Measurements from ENCODE around the gene TTC22.

Gene TTC22

DNA sequence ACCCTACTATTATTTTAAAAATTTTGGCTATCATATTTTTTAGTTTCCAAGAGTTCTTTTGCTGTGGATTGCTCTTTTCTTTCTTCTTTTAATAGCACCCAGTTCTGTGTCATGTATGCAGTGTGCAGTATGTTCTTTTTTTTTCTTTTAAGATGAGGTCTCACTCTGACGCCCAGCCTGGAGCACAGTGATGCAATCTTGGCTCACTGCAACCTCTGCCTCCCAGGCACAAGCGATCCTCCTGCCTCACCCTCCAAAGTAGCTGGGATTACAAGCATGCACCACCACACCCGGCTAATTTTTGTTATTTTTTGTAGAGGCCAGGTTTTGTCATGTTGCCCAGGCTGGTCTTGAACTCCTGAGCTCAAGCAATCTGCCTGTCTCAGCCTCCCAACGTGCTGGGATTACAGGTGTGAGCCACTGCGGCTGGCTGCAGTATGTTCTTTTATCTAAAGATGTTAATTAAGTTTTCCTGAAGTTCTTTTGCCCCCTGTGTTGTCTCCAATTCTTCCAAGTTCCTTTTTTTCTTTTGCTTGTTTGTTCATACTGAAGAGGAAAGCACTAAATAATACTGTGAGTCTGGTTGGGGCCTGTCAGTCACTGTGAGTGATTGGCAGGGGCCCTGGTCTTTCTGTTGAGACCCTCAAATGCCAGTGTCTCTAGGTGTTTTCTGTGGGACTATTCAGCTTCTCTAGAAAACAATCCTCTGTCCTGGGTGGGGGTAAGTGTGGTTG is 17.5 kb upstream of the TTC22 start:
- no peak for TF ChIP-seq ZNF274 (IDR thresholded peaks at IDR 0.05; ENCODE audit: low read depth, low read length)
- H3K4me3 ChIP-seq (ENCODE audit: low read length): no peak overlapping the region

DNA sequence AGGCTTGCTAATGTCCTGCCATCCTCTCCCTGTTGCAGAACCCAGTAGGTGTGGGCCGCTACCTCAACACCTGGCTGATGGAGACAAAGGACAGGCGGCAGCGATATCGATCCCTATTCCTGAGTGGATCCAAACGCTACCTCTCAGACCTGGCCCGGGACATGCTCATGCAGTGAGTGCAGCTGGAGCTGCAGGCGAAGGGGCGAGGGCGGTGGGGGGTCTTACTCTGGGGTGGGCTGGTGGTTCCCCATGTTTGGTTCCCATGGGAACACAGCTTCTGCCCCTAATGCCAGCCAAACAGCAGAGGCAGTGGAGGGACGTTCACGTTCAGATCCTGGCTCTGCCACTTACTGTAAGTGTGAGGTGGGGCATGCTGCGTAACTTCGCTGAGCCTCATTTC is 15.8 kb upstream of the TTC22 start:
- TF ChIP-seq ZNF274 (IDR thresholded peaks at IDR 0.05; ENCODE audit: low read depth, low read length): no peak

DNA sequence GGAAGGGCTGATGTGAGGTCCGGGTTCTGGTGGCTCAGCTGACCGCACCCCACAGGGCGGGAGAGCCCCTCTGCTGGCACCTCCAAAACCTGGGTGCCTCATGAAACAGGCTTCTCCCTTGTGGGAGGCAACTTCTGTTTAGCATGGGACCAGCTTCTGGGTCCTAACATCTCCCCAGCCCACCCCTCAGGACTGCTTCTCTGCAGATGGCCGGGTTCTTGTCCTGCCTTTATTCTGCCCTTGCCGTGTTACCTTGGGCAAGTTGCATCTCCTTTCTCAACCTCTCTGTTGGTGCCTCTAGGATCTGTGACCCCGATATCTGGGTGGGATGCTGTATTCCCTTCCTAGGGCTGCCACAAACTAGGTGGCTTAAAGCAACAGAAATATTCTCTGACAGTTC is 15.0 kb upstream of the TTC22 start:
- TF ChIP-seq ZNF274 (IDR thresholded peaks at IDR 0.05; ENCODE audit: low read depth, low read length): no peak
- H3K4me3 ChIP-seq (ENCODE audit: low read length): no peak overlapping the region

More for the DNA sequence above, 15.8 kb upstream of the TTC22 start:
- H3K4me3 ChIP-seq (ENCODE audit: low read length): no peak overlapping the region

DNA sequence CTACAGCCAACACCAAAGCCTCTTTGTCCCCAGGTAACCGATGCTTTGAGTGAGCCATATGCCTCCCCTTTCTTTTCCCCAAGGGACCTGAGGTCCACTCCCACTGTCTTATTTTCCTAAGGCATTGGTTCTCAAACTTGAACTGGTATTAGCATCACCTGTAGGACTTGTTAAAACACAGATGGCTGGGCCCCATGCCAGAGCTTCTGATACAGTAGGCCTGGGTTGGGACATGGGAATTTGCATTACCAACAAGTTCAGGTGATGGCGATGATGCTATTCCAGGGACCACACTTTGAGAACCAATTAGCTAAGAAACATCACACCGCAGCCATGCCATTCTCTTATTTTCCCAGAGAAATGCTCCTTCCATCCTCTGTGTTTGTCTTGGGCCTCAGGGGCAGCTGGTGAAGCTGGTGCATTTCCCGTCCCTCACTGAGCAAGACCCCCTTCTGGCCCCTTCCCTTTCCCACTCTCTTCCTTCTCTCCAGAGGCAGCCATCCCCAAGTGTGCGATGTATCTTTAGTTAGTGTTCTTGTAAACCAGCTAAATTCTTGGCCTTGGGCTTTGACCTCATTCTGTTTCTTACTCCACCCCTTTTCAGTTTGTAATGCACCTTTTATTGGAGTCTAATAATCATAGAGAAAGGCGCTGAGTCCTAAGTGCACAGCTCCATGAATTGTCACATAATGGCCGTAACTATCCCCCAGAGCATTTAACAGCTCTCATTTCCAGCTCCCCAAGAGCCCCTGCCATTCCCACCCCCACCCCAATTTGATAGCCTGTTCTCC is 14.2 kb upstream of the TTC22 start:
- H3K4me3 ChIP-seq (ENCODE audit: low read length): no peak overlapping the region
- no peak for TF ChIP-seq ZNF274 (IDR thresholded peaks at IDR 0.05; ENCODE audit: low read depth, low read length)

DNA sequence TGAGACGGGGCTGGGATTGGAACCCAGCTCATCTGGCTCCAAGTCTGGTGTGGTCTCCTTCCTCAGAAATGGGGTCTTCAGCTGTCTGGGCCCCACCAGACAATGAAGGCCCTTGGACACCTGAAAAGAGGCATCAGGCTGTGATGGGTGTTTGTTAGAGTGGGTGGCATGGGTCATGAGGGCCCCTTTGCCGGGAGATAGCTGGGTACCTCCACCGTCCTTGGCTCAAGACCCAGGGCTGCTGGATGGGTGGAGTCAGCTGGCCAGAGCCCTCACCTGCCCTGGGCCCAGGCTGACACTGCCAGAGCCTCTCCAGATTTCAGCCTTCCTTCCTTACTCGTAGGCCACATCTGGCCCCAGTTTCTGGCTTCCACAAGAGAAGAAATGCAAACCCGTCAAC is 13.4 kb upstream of the TTC22 start:
- no peak for TF ChIP-seq ZNF274 (IDR thresholded peaks at IDR 0.05; ENCODE audit: low read depth, low read length)
- no peak overlapping the region for H3K4me3 ChIP-seq (ENCODE audit: low read length)

DNA sequence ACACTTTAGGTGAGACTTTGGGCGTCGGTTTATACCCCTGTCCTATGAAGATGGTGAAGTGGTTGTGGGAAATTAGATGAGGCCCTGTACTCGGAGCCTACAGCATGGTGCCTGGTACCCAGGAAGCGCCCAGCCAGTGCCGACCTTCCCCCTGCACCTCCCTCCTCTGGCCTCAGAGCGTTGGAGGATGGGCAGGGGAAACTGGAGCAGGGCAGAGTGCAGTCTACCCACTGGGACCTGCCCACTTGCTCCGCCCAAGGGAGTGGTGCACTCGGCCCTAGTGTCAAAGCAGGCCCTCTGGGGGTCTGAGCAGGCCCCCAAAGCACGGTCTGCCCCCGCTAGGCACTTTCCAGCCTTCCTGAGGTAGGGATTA is 13.0 kb upstream of the TTC22 start:
- no peak overlapping the region for H3K4me3 ChIP-seq (ENCODE audit: low read length)
- no peak for TF ChIP-seq ZNF274 (IDR thresholded peaks at IDR 0.05; ENCODE audit: low read depth, low read length)

DNA sequence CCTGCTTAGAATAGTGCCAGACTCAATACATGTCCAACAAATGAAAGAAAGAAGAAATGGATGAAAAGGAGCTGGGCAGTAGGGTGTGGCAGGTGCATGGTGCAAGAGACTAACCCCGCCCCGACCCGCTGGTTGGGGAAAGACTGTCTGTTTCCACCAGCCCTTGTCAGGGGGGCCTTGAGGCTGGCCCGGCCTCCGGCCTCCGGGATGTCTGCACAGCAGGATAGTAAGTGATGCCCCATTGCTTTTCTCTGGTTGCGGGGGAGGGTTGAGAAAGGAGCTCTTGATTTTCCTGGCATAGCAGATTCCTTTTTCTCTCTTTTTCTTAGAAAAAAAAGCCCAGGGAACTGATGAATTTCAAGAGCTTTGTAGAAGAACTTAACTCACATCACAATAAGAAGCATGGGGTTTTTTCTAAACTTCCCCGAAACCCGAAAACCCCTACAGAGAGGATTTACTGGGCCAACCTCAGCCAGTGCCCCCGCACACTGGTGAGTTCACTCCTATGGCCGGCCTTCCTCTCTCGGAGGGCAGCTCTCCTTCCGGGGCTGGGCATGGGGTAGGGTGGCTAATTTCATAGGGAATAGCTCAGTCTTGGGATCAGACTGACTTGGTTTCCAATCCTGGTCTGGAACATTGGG is 12.5 kb upstream of the TTC22 start:
- TF ChIP-seq ZNF274 (IDR thresholded peaks at IDR 0.05; ENCODE audit: low read depth, low read length): no peak
- H3K4me3 ChIP-seq (ENCODE audit: low read length): no peak overlapping the region

DNA sequence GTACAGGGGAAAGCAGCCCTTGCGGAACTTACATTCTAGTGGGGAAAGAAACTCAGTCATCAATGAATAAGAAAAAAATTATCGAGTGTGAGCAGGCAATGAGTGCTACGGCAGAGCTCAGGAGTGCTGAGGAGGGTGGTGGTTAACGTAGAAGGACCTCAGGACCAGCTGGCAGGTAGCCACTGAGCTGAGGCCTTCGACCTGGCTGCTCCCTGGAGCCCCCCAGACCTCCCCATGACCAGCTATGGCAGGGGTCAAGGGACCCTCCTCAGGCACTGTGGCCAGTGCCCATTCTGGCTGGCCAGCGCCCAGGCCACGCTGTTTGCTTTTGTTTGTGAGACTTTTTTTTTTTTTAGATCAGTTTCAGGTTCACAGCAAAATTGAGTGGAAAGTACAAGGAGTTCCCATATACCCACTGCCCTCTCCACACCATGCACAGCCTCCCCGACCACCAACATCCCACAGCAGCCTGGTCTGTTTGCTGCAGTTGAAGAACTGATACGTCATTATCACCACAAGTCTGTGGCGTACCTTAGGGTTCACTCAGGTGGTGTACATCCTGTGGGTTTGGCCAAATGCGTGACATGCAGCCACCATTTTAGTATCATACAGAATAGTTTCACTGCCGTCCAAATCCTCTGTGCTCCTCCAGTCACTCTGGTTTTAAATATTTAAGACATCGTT is 11.8 kb upstream of the TTC22 start:
- H3K4me3 ChIP-seq (ENCODE audit: low read length): no peak overlapping the region
- no peak for TF ChIP-seq ZNF274 (IDR thresholded peaks at IDR 0.05; ENCODE audit: low read depth, low read length)

DNA sequence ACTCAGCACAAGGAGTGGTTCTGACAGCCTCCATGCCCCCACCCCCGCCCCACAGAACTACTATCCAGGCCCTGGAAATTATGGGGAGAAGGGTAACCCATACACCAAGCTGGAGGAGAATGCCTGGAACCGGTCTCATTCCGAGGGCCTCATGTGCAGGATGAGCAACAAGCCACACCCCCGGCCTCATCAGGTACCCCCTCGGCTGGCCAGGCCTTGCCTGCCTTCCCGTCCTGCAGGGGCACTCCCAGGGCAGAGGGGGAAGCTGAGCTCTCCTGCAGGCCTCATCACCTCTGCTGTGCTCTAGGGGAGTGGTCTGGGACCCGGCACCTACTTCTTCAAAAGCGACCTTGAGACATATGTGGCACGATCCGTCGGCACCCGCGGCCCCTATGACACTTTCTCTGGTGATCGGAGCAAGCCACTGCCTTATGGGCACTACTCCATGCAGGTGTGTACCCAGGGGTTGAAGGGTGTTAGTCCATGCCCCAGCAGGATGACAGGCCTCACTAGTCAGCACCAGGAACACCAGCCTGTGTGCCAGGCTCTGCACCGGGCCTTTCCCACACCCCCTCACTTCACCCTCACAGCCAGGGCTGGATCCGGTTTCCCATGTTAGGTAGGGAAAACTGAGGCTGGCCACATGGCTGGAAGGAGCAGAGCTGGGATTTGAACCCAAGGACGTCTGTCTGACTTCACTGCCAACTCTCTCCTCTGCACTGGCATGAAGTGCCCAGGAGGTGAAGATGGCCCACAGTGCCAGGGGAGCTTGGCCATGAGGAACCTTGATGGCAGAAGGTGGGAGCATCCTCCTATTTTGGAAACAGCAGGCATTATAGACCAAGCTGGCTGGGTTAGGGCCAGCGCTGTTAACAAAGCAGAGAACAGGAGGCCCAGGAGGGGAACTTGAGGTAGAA is 10.9 kb upstream of the TTC22 start:
- no peak overlapping the region for H3K4me3 ChIP-seq (ENCODE audit: low read length)
- no peak for TF ChIP-seq ZNF274 (IDR thresholded peaks at IDR 0.05; ENCODE audit: low read depth, low read length)

DNA sequence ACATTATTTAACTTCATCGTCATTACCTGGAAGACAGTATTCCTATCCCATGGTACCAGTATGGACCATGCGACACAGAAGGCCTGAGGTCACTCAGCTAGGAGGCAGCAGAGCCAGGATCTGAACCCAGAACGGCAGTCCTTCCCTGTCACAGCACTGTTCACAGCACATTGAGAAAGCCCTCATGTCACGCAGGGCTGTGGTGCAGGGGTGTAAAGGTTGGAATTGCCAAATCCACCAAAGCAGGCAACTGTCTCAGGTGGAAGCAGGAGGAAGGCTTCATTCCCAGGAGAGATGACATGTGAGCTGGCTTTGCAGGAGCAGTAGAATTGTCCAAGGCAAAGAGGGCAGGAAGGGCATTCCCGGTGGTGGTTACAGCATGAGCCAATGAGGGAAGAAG is 9.9 kb upstream of the TTC22 start:
- TF ChIP-seq ZNF274 (IDR thresholded peaks at IDR 0.05; ENCODE audit: low read depth, low read length): no peak
- H3K4me3 ChIP-seq (ENCODE audit: low read length): no peak overlapping the region

DNA sequence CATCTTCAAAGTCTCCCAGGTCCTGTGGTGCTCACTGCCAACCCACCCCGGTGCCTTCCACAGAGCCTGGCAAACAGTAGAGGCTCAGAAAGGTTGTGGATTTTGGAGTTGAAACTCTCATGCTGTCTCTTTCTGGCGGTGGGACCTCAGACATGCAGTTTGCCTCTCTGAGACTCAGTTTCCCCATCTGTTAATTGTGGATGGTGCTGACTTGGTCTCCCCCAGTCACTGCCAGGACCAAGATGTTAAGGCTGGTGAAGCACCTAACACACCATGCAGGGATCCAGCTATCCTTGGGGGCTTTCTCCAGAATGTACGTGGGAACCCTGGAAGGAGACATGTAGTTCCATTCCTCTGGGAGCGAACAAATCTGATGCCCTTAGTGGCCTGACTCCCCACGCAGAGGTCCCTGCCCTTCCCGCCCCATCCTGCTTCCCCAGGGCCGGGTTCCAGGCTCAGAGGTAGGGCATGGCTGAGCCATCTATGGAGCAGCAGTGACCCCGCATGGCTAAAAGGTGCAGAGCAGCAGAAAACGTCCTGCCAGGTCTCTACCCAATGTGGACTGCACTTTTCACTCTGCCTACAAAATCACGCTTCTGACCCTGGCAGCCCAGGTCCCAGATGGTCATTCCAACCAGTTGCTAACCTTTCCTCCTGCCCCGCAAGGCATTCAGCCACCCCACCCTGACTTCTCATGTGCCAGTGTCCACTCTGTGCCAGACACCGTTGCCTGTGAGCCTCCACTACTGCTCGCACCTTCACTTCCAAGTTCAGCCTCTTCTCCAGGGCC is 9.2 kb upstream of the TTC22 start:
- TF ChIP-seq ZNF274 (IDR thresholded peaks at IDR 0.05; ENCODE audit: low read depth, low read length): no peak
- H3K4me3 ChIP-seq (ENCODE audit: low read length): no peak overlapping the region

DNA sequence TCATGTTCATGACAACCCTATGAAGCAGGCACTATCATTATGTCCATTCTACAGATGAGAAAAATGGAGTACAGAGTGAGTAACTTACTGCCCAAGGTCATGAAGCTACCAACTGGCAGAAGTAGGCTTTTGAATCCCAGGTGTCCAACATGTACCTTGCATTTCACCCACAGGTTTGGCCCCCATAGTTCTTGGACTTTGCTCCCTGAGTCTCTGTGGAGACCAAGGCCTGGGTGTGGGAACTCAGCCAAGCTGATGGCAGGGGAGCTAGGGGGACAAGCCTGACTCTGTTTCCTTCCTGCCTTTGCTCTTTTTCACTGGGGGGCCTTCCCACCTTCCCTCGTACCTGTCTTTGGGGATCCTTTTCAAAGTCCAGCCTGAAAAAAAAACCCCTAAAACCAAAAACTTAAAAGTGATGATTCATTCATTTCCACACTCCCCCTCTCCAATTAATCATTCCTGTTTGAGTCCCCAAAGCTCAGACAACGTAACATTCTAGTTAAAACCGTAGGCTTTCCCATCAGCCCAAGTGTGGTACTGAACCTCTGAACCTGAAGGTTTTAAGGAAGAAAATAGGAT is 8.5 kb upstream of the TTC22 start:
- H3K4me3 ChIP-seq (ENCODE audit: low read length): no peak overlapping the region
- TF ChIP-seq ZNF274 (IDR thresholded peaks at IDR 0.05; ENCODE audit: low read depth, low read length): no peak
